ENCODE data around the gene EML4.

GRCh38 chr2:42172566-42172965 lies 3.4 kb downstream of the EML4 start:
- TF ChIP-seq CTCF (IDR thresholded peaks at IDR 0.05): no peak
- no peak for TF ChIP-seq POLR2A (IDR thresholded peaks at IDR 0.05)

Data from heart left ventricle (tissue), 13 donors.